Measurements from ENCODE around the gene CLDN9. TPM values are rescaled to one million over a fixed set of nuclear protein-coding genes. Genes with fewer than 3 reads are reported as not detected.

The CLDN9 gene
- total RNA-seq, 1 donor from 2014 or later, result not detected

GRCh38 chr16:3000540-3000939 is 12.2 kb upstream of the CLDN9 start:
- no peak for DNase-seq (ENCODE audit: low spot score in 2 of 2)
- Histone ChIP-seq H3K4me1 (peaks cover 0 to 4% of the 10 kb centered on the region in 2 donors), H3K9me3 (no peaks in the 10 kb centered on the region), H3K27me3 (peaks cover 5% of the 10 kb centered on the region), H3K4me3 (no peak overlapping the region), H3K36me3 (no peaks in the 10 kb centered on the region), H3K27ac (no peak overlapping the region)
- TF ChIP-seq CTCF (IDR thresholded peaks at IDR 0.05), result no peak
- intact Hi-C loops (cut with DNase I), result no loop called here

DNA sequence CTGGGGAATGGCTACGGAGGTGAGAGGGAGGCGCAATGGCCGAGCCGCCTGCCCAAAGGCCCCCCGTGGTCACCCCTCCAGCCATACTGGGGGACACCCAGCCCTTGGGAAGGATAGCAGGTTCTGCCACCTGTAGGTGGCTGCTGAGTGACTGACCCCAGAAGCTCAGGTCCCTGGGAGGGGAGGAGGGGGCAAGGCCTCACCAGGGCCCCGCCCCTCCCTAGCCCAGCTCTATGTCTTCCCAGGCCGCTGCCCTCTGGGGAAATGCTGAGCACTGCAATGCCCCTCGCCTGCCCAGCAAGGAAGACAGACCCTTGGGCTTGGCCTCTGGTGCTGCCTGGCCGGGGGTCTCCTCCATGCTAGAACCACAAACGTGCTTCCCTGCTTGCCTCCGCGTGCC is 11.4 kb upstream of the CLDN9 start:
- intact Hi-C loops (cut with DNase I), result no loop called here

DNA sequence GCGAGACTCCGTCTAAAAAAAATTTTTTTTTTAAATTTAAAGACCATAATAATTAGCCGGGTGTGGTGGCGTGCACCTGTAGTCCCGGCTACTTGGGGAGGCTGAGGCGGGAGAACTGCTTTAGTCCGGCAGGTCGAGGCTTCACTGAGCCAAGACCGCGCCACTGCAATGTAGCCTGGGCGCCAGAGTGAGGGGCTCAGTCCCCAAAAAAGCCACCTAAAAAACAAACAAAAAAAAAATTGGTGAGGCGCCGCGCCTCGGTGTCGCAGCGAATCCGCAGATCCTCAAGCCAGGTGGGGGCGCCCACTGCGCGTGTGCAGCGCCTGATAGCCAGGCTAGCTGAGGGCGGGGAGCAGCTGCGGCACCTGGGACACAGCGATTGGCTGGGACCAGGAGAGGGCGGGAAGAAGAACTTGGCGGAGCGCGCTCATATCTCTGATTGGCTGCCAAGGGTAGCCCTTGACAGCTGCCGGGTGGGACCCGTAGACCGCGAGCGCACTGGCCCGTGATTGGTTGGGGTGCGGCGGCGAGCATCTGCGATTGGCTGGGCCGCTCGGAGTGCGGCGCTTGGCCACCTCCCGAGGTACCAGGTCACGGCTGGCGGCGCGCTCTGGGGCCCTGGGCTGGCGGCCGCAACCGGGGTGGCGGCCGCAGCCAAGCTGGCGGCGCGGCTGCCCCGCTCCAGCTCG is 9.0 kb upstream of the CLDN9 start:
- intact Hi-C loops (cut with DNase I), result loop anchor here (1.0 kb wide), 1 partner anchor 17 kb away; the partner anchor contains the start of gene TNFRSF12A

More for the DNA sequence above, 11.4 kb upstream of the CLDN9 start:
- Histone ChIP-seq H3K4me3 (no peak overlapping the region), H3K36me3 (no peaks in the 10 kb centered on the region), H3K4me1 (peaks cover 0 to 4% of the 10 kb centered on the region in 2 donors), H3K27ac (no peak overlapping the region), H3K9me3 (no peaks in the 10 kb centered on the region), H3K27me3 (peaks cover 10% of the 10 kb centered on the region)
- no peak for DNase-seq (ENCODE audit: low spot score in 2 of 2)
- no peak for TF ChIP-seq CTCF (IDR thresholded peaks at IDR 0.05)

DNA sequence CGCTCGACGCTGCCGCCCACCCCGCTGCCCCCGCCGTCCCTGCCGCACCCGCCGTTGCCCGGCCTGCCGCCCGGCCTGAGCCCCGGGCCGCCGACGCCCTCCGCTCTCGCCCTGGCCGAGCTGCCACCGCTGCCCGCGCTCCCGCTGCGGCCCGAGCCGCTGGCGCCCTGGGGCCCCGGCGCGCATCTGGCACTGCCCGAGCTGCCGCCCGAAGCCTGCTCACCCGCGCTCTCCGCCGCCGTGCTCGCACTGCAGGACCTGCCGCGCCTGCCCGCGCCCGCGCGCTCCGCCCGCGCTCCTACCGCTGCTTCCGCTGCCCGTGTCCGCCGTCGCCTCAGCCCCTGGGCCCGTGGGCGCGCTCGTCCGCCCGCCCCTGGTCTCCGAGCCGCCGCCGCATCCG is 8.4 kb upstream of the CLDN9 start:
- H3K27ac ChIP-seq, result no peak overlapping the region
- no peak for TF ChIP-seq CTCF (IDR thresholded peaks at IDR 0.05)
- peaks cover 10% of the 10 kb centered on the region for H3K27me3 ChIP-seq
- intact Hi-C loops (cut with DNase I), result loop anchor here (1.0 kb wide), 1 partner anchor 16 kb away; the partner anchor contains the start of gene TNFRSF12A
- no peaks in the 10 kb centered on the region for H3K36me3 ChIP-seq
- no peaks in the 10 kb centered on the region for H3K9me3 ChIP-seq
- H3K4me3 ChIP-seq, result peak overlapping the region in 1 of 2 donors; percentile 26
- no peak for DNase-seq (ENCODE audit: low spot score in 2 of 2)
- peaks cover 0 to 4% of the 10 kb centered on the region in 2 donors for H3K4me1 ChIP-seq

More for the DNA sequence above, 9.0 kb upstream of the CLDN9 start:
- Histone ChIP-seq H3K4me3 (peak overlapping the region in 1 of 2 donors; percentile 26), H3K4me1 (peaks cover 0 to 4% of the 10 kb centered on the region in 2 donors), H3K27me3 (peaks cover 10% of the 10 kb centered on the region), H3K9me3 (no peaks in the 10 kb centered on the region), H3K27ac (no peak overlapping the region), H3K36me3 (no peaks in the 10 kb centered on the region)
- DNase-seq (ENCODE audit: low spot score in 2 of 2), result peak; percentile 87 to 97
- TF ChIP-seq CTCF (IDR thresholded peaks at IDR 0.05), result peak; percentile 37 to 66 (median 48)

- peaks cover 10% of the 10 kb centered on the region for H3K27me3 ChIP-seq
- no peaks in the 10 kb centered on the region for H3K36me3 ChIP-seq
- no peak overlapping the region for H3K27ac ChIP-seq
- peaks cover 0 to 4% of the 10 kb centered on the region in 2 donors for H3K4me1 ChIP-seq
- no peak for DNase-seq (ENCODE audit: low spot score in 2 of 2)
- no peak for TF ChIP-seq CTCF (IDR thresholded peaks at IDR 0.05)
- intact Hi-C loops (cut with DNase I), result loop anchor here (1.0 kb wide), 1 partner anchor 15 kb away; the partner anchor contains the start of gene TNFRSF12A
- no peaks in the 10 kb centered on the region for H3K9me3 ChIP-seq
- peak overlapping the region; percentile 30 to 40 for H3K4me3 ChIP-seq
Measured at GRCh38 chr16:3004781-3005284, 7.9 kb upstream of the CLDN9 start.
